Measurements from ENCODE around the gene CAB39.

CAB39 gene

GRCh38 chr2:230864605-230865306 lies 152.1 kb downstream of the CAB39 start, which contains the start of gene ITM2C:
TSS of gene ITM2C (plus strand) at chr2:230864942. CDS start at chr2:230865026, 84 bp downstream.
- Histone ChIP-seq H3K27ac (ENCODE audit: low read depth, low read length) (peak within 1 kb of the TSS; percentile 93), H2BK15ac (replicated peaks; ENCODE audit: low read depth) (no peak within 1 kb of the TSS), H3K18ac (ENCODE audit: low read length) (peak within 1 kb of the TSS; percentile 95), H2BK120ac (ENCODE audit: low read depth, low read length) (peak within 1 kb of the TSS; percentile 84), H3K4me2 (ENCODE audit: low read length) (peak within 1 kb of the TSS; percentile 47), H3K4me3 (ENCODE audit: low read length) (peak within 1 kb of the TSS; percentile 87), H2AK5ac (ENCODE audit: low read length) (peak within 1 kb of the TSS; percentile 25), H3K4me1 (ENCODE audit: control insufficient read depth, low read depth, low read length) (peaks cover 20% of the 10 kb centered on the region), H3K36me3 (ENCODE audit: control insufficient read depth, insufficient read depth, low read length) (no peaks in the 10 kb centered on the region), H3K4ac (ENCODE audit: low read depth, low read length) (peak within 1 kb of the TSS; percentile 99), H3K56ac (ENCODE audit: low read length) (peak within 1 kb of the TSS; percentile 98), H3K27me3 (ENCODE audit: insufficient read depth, low read length, poor library complexity) (no peaks in the 10 kb centered on the region), H3K9ac (ENCODE audit: low read length) (peak within 1 kb of the TSS; percentile 96), H3K79me1 (ENCODE audit: low read length) (peaks cover 3% of the 10 kb centered on the region), H2BK5ac (ENCODE audit: low read length) (peak within 1 kb of the TSS; percentile 93), H4K8ac (ENCODE audit: low read depth, low read length) (peak within 1 kb of the TSS; percentile 42), H4K5ac (ENCODE audit: low read length) (no peak within 1 kb of the TSS), H3K79me2 (ENCODE audit: control insufficient read depth, insufficient read depth, low read length) (peaks cover 48% of the 10 kb centered on the region), H3K23ac (ENCODE audit: low read length) (peak within 1 kb of the TSS; percentile 85)
- no CpG with 5 or more reads among the region's 76 CpGs for WGBS (ENCODE audit: extremely low coverage, insufficient coverage, low lambda C conversion rate)
- DNase-seq, result peak; percentile 89

DNA sequence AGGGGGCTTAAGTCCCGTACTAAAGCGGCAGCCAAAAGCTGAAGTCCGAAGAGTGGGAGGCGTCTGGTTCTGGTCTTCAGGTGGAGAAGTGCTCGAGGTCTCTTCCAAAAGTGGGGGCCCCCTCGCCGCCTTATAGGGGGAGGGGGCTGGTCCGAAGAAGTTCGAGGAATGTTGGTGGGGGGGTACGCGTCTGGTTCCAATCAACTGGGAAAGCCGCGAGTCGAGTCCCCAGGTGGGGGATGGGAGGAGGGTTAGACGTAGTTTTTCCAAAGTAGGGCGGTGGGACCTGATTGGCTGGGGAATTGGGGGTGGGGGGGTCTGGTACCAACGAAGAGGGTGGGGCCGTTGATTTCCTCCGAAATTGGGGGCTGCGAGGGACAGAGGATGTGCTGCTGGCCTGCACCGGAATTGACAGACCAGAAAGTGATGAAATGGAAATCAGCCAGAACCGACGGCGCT lies 152.7 kb downstream of the CAB39 start:
- WGBS (ENCODE audit: extremely low coverage, insufficient coverage, low lambda C conversion rate), result no CpG with 5 or more reads among the region's 24 CpGs
- H3K4me2 ChIP-seq (ENCODE audit: low read length), result peak overlapping the region; percentile 47
- no peak overlapping the region for H2AK5ac ChIP-seq (ENCODE audit: low read length)
- peak overlapping the region; percentile 84 for H2BK120ac ChIP-seq (ENCODE audit: low read depth, low read length)
- no peak overlapping the region for H2BK15ac ChIP-seq (replicated peaks; ENCODE audit: low read depth)
- peaks cover 26% of the 10 kb centered on the region for H3K4me1 ChIP-seq (ENCODE audit: control insufficient read depth, low read depth, low read length)
- H2BK5ac ChIP-seq (ENCODE audit: low read length), result peak overlapping the region; percentile 93
- H3K18ac ChIP-seq (ENCODE audit: low read length), result peak overlapping the region; percentile 95
- peak overlapping the region; percentile 93 for H3K27ac ChIP-seq (ENCODE audit: low read depth, low read length)
- H3K27me3 ChIP-seq (ENCODE audit: insufficient read depth, low read length, poor library complexity), result no peaks in the 10 kb centered on the region
- H4K5ac ChIP-seq (ENCODE audit: low read length), result no peak overlapping the region
- DNase-seq, result peak; percentile 89
- peaks cover 53% of the 10 kb centered on the region for H3K79me2 ChIP-seq (ENCODE audit: control insufficient read depth, insufficient read depth, low read length)
- H3K4ac ChIP-seq (ENCODE audit: low read depth, low read length), result peak overlapping the region; percentile 99
- peak overlapping the region; percentile 15 for H3K23ac ChIP-seq (ENCODE audit: low read length)
- peak overlapping the region; percentile 98 for H3K56ac ChIP-seq (ENCODE audit: low read length)
- peak overlapping the region; percentile 96 for H3K9ac ChIP-seq (ENCODE audit: low read length)
- peaks cover 8% of the 10 kb centered on the region for H3K79me1 ChIP-seq (ENCODE audit: low read length)
- peak overlapping the region; percentile 42 for H4K8ac ChIP-seq (ENCODE audit: low read depth, low read length)
- peak overlapping the region; percentile 87 for H3K4me3 ChIP-seq (ENCODE audit: low read length)
- no peaks in the 10 kb centered on the region for H3K36me3 ChIP-seq (ENCODE audit: control insufficient read depth, insufficient read depth, low read length)

DNA sequence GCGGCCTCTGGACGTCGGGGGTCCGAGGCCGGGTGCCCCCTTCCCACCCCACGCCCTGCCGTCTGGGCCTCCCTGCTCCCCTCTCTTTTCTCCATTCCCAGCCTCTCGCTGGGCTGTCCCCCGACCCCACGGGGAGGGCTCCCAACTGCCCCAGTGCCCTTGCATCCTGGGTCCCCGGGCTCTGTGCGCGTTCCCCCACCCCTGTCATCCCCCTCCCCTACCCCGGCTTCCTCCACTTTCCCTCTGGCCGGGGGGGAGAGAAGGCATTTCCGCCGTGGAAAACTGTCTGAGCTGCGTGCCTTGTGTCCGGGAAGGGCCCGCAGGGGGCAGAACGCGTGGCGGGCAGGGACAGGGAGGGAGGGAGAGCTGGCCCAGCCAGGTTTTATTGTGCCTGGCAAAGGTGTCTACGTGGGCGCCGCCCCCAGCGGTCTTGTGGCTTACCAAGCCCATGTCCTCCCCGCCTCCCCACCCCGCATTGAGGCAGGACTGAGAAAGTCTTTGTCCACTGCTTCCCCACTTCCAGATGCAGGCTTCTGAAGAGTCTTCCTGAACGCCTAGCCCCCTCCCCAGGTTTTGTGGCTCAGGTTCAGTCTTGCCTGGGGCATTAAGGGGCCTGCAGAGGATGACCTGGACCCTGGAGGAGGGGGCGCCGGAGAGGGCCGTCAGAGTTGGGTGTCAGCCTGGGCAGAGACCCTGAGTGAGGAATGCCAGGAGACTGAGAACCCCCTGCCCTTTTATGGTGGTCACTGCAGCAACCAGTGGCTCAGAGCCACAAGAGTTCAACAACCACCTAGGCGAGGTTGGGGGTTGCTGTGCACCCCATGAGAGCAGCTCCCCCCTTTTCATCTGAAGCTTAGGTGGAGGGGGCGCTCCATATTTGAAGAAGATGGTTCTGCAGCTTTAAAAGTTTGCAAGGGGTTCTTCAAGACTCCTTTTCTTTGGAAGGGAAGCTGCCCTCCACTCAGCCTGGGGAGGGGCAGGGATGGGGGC lies 153.4 kb downstream of the CAB39 start:
- H4K8ac ChIP-seq (ENCODE audit: low read depth, low read length), result no peak overlapping the region
- peak overlapping the region; percentile 48 for H3K4me2 ChIP-seq (ENCODE audit: low read length)
- H4K5ac ChIP-seq (ENCODE audit: low read length), result no peak overlapping the region
- H3K27ac ChIP-seq (ENCODE audit: low read depth, low read length), result peak overlapping the region; percentile 93
- peaks cover 8% of the 10 kb centered on the region for H3K79me1 ChIP-seq (ENCODE audit: low read length)
- H2AK5ac ChIP-seq (ENCODE audit: low read length), result peak overlapping the region; percentile 40
- H2BK120ac ChIP-seq (ENCODE audit: low read depth, low read length), result peak overlapping the region; percentile 75
- peak overlapping the region; percentile 71 for H2BK5ac ChIP-seq (ENCODE audit: low read length)
- H3K36me3 ChIP-seq (ENCODE audit: control insufficient read depth, insufficient read depth, low read length), result no peaks in the 10 kb centered on the region
- peaks cover 59% of the 10 kb centered on the region for H3K79me2 ChIP-seq (ENCODE audit: control insufficient read depth, insufficient read depth, low read length)
- no peaks in the 10 kb centered on the region for H3K27me3 ChIP-seq (ENCODE audit: insufficient read depth, low read length, poor library complexity)
- peak overlapping the region; percentile 98 for H3K56ac ChIP-seq (ENCODE audit: low read length)
- peak; percentile 87 for DNase-seq
- H2BK15ac ChIP-seq (replicated peaks; ENCODE audit: low read depth), result no peak overlapping the region
- WGBS (ENCODE audit: extremely low coverage, insufficient coverage, low lambda C conversion rate), result no CpG with 5 or more reads among the region's 35 CpGs
- H3K4me3 ChIP-seq (ENCODE audit: low read length), result peak overlapping the region; percentile 87
- H3K18ac ChIP-seq (ENCODE audit: low read length), result peak overlapping the region; percentile 95
- H3K4me1 ChIP-seq (ENCODE audit: control insufficient read depth, low read depth, low read length), result peaks cover 31% of the 10 kb centered on the region
- peak overlapping the region; percentile 99 for H3K4ac ChIP-seq (ENCODE audit: low read depth, low read length)
- H3K23ac ChIP-seq (ENCODE audit: low read length), result peak overlapping the region; percentile 30
- peak overlapping the region; percentile 85 for H3K9ac ChIP-seq (ENCODE audit: low read length)

- no peak overlapping the region for H3K4ac ChIP-seq (ENCODE audit: low read depth, low read length)
- peak overlapping the region; percentile 95 for H3K18ac ChIP-seq (ENCODE audit: low read length)
- H3K27ac ChIP-seq (ENCODE audit: low read depth, low read length), result peak overlapping the region; percentile 93
- H3K23ac ChIP-seq (ENCODE audit: low read length), result peak overlapping the region; percentile 17
- no peak overlapping the region for H2BK15ac ChIP-seq (replicated peaks; ENCODE audit: low read depth)
- peak overlapping the region; percentile 40 for H2BK5ac ChIP-seq (ENCODE audit: low read length)
- no peak overlapping the region for H4K5ac ChIP-seq (ENCODE audit: low read length)
- no peak overlapping the region for H3K4me3 ChIP-seq (ENCODE audit: low read length)
- H3K27me3 ChIP-seq (ENCODE audit: insufficient read depth, low read length, poor library complexity), result no peaks in the 10 kb centered on the region
- peaks cover 68% of the 10 kb centered on the region for H3K79me2 ChIP-seq (ENCODE audit: control insufficient read depth, insufficient read depth, low read length)
- H2AK5ac ChIP-seq (ENCODE audit: low read length), result no peak overlapping the region
- peak overlapping the region; percentile 86 for H3K56ac ChIP-seq (ENCODE audit: low read length)
- peaks cover 12% of the 10 kb centered on the region for H3K79me1 ChIP-seq (ENCODE audit: low read length)
- no peak overlapping the region for H4K8ac ChIP-seq (ENCODE audit: low read depth, low read length)
- no peak for DNase-seq
- peaks cover 40% of the 10 kb centered on the region for H3K4me1 ChIP-seq (ENCODE audit: control insufficient read depth, low read depth, low read length)
- WGBS (ENCODE audit: extremely low coverage, insufficient coverage, low lambda C conversion rate), result no CpG with 5 or more reads among the region's 13 CpGs
- no peak overlapping the region for H2BK120ac ChIP-seq (ENCODE audit: low read depth, low read length)
- peak overlapping the region; percentile 48 for H3K4me2 ChIP-seq (ENCODE audit: low read length)
- H3K9ac ChIP-seq (ENCODE audit: low read length), result peak overlapping the region; percentile 85
- H3K36me3 ChIP-seq (ENCODE audit: control insufficient read depth, insufficient read depth, low read length), result no peaks in the 10 kb centered on the region
Observed at GRCh38 chr2:230866756-230867523, 154.3 kb downstream of the CAB39 start.
